A673 (cell line): ENCODE measurements around the gene ILF3. TPM values are rescaled to one million over a fixed set of nuclear protein-coding genes. Genes with fewer than 3 reads are reported as not detected.

Experiments used
- BruUV-seq: library from RNA; stranded (reverse); fragments of 400-500 nt; replicated peaks from 2 replicates; lab custom pipeline; 2021; lab: Mats Ljungman, UMichigan
- CTCF ChIA-PET: fragments of 300-600 bp; sonication (Branson Sonifier 250); formaldehyde crosslinking; loops from one replicate; lab custom pipeline; 2022; ENCODE audit warnings: antibody characterized with exemption; lab: Charles Lee
- POLR2A ChIA-PET: fragments of 300-600 bp; sonication (Branson Sonifier 250); formaldehyde crosslinking; loops from one replicate; lab custom pipeline; 2022; ENCODE audit warnings: antibody characterized with exemption; ENCODE audit not compliant: low non-redundant PET; lab: Charles Lee
- DNase-seq: peaks from one replicate; pipeline ENCODE4 v3.0.0-alpha.2; 2015; ENCODE audit warnings: low spot score
- H3K27ac ChIP-seq: fragments of 200-600 bp; sonication (generic); 2 replicates; pipeline ENCODE4 v1.5.1; 2016; ENCODE audit warnings: mixed run types, low read depth, mild to moderate bottlenecking, mixed read lengths, antibody characterized with exemption, low read length; ENCODE audit not compliant: poor library complexity, severe bottlenecking
- H3K27me3 ChIP-seq: fragments of 200-600 bp; sonication (generic); replicated peaks from 2 replicates; pipeline ENCODE4 v1.6.1; 2017; ENCODE audit warnings: mixed run types, low read depth, mild to moderate bottlenecking, mixed read lengths, antibody characterized with exemption, low read length; ENCODE audit not compliant: insufficient read depth, poor library complexity
- H3K36me3 ChIP-seq: fragments of 200-600 bp; sonication (generic); 2 replicates; pipeline ENCODE4 v1.6.1; 2016; ENCODE audit warnings: mixed run types, mild to moderate bottlenecking, mixed read lengths, antibody characterized with exemption, low read length; ENCODE audit not compliant: insufficient read depth, poor library complexity, severe bottlenecking
- H3K4me1 ChIP-seq: fragments of 200-600 bp; sonication (generic); 2 replicates; pipeline ENCODE4 v1.6.1; 2017; ENCODE audit warnings: mixed run types, mild to moderate bottlenecking, mixed read lengths, antibody characterized with exemption, low read length; ENCODE audit not compliant: insufficient read depth, poor library complexity, severe bottlenecking
- H3K4me3 ChIP-seq: fragments of 200-600 bp; sonication (generic); 2 replicates; pipeline ENCODE4 v1.5.1; 2016; ENCODE audit warnings: low read depth, mixed run types, mild to moderate bottlenecking, mixed read lengths, low read length; ENCODE audit not compliant: poor library complexity, severe bottlenecking
- H3K9me3 ChIP-seq: fragments of 200-600 bp; sonication (generic); 2 replicates; pipeline ENCODE4 v1.6.1; 2016; ENCODE audit warnings: mixed run types, low read depth, mild to moderate bottlenecking, mixed read lengths, antibody characterized with exemption, low read length; ENCODE audit not compliant: poor library complexity, severe bottlenecking
- EZH2 ChIP-seq: fragments of 200-600 bp; sonication (generic); IDR thresholded peaks from 2 replicates; pipeline ENCODE4 v1.6.1; 2017; ENCODE audit warnings: borderline replicate concordance, low read depth, mild to moderate bottlenecking, mixed read lengths, antibody characterized with exemption, low read length; ENCODE audit not compliant: poor library complexity, severe bottlenecking
- intact Hi-C: fragments of 100-400 bp; cut with micrococcal nuclease; formaldehyde crosslinking; loops from one replicate; pipeline ENCODE4 v1.10.0; 2022; ENCODE audit not compliant: unreplicated experiment
- total RNA-seq: library from RNA; stranded (reverse); gene quantifications from 2 replicates; pipeline ENCODE4 v1.2.3, GENCODE V29; 2021
- TF ChIP-seq, protein P1 (sequence below): fragments of 300-800, 200-600 bp; sonication (generic); conservative IDR thresholded peaks from 2 replicates; pipeline ENCODE4 v1.5.1; 2017; ENCODE audit warnings: low read depth, mild to moderate bottlenecking, antibody characterized with exemption, low read length, moderate library complexity, mixed read lengths

Gene ILF3
- total RNA-seq, 1 experiment from 2014 or later: 683 TPM

- CTCF ChIA-PET: interaction anchor here (0.6 kb wide), 1 partner anchor 32 kb away, joined by 5 read pairs; no protein-coding TSS in a partner anchor
- BruUV-seq: no TSS peak
Measured at GRCh38 chr19:10618846-10619245, 35.3 kb upstream of the ILF3 start.

DNA sequence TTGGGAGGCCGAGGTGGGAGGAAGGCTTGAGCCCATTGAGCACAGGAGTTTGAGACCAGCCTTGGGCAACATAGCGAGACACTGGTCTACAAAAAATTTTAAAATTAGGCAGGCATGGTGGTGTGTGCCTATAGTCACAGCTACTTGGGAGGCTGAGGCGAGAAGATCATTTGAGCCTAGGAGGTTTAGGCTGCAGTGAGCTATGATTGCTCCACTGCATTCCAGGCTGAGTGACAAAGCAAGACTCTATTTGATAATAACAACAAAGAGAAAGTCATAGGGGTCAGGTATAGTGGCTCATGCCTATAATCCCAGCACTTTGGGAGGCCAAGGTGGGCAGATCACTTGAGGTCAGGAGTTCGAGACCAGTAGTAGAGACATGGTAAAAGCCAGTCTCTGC, 33.4 kb upstream of the ILF3 start:
- no TSS peak for BruUV-seq
- ChIA-PET POLR2A (no interaction called here), CTCF (no interaction called here)
- DNase-seq: no peak
- no peaks in the 10 kb centered on the region for H3K4me1 ChIP-seq
- no peaks in the 10 kb centered on the region for H3K36me3 ChIP-seq
- H3K4me3 ChIP-seq: no peak overlapping the region
- intact Hi-C loops: no loop called here
- TF ChIP-seq, protein P1, sequence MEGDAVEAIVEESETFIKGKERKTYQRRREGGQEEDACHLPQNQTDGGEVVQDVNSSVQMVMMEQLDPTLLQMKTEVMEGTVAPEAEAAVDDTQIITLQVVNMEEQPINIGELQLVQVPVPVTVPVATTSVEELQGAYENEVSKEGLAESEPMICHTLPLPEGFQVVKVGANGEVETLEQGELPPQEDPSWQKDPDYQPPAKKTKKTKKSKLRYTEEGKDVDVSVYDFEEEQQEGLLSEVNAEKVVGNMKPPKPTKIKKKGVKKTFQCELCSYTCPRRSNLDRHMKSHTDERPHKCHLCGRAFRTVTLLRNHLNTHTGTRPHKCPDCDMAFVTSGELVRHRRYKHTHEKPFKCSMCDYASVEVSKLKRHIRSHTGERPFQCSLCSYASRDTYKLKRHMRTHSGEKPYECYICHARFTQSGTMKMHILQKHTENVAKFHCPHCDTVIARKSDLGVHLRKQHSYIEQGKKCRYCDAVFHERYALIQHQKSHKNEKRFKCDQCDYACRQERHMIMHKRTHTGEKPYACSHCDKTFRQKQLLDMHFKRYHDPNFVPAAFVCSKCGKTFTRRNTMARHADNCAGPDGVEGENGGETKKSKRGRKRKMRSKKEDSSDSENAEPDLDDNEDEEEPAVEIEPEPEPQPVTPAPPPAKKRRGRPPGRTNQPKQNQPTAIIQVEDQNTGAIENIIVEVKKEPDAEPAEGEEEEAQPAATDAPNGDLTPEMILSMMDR: no peak
- TF ChIP-seq EZH2: no peak
- H3K27ac ChIP-seq: no peak overlapping the region
- H3K27me3 ChIP-seq: no peaks in the 10 kb centered on the region
- H3K9me3 ChIP-seq: no peaks in the 10 kb centered on the region

More at GRCh38 chr19:10618846-10619245, 35.3 kb upstream of the ILF3 start:
- POLR2A ChIA-PET: interaction anchor here (0.6 kb wide), 1 partner anchor 109 kb away, joined by 4 read pairs; no protein-coding TSS in a partner anchor
- TF ChIP-seq, protein P1: no peak
- TF ChIP-seq EZH2: no peak
- DNase-seq: no peak
- Histone ChIP-seq H3K4me1 (no peaks in the 10 kb centered on the region), H3K36me3 (no peaks in the 10 kb centered on the region), H3K9me3 (no peaks in the 10 kb centered on the region), H3K27ac (no peak overlapping the region), H3K27me3 (no peaks in the 10 kb centered on the region), H3K4me3 (no peak overlapping the region)
- intact Hi-C loops: no loop called here

- H3K27me3 ChIP-seq: no peaks in the 10 kb centered on the region
- H3K36me3 ChIP-seq: no peaks in the 10 kb centered on the region
- DNase-seq: no peak
- CTCF ChIA-PET: no interaction called here
- POLR2A ChIA-PET: no interaction called here
- H3K4me3 ChIP-seq: no peak overlapping the region
- no peak overlapping the region for H3K27ac ChIP-seq
- no TSS peak for BruUV-seq
- H3K4me1 ChIP-seq: no peaks in the 10 kb centered on the region
- intact Hi-C loops: no loop called here
- H3K9me3 ChIP-seq: no peaks in the 10 kb centered on the region
- TF ChIP-seq, protein P1: no peak
- no peak for TF ChIP-seq EZH2
Measured at GRCh38 chr19:10621966-10622365, 32.2 kb upstream of the ILF3 start.
